NCI-H226 (cell line): ENCODE results near the gene WASF3.

Experiments used
- DNase-seq: peaks from one replicate; pipeline ENCODE4 v3.0.0-alpha.2; 2015

WASF3 gene

GRCh38 chr13:26548205-26548765, 9.2 kb upstream of the WASF3 start:
- no peak for DNase-seq

GRCh38 chr13:26549713-26550112, 7.8 kb upstream of the WASF3 start:
- DNase-seq = no peak

DNA sequence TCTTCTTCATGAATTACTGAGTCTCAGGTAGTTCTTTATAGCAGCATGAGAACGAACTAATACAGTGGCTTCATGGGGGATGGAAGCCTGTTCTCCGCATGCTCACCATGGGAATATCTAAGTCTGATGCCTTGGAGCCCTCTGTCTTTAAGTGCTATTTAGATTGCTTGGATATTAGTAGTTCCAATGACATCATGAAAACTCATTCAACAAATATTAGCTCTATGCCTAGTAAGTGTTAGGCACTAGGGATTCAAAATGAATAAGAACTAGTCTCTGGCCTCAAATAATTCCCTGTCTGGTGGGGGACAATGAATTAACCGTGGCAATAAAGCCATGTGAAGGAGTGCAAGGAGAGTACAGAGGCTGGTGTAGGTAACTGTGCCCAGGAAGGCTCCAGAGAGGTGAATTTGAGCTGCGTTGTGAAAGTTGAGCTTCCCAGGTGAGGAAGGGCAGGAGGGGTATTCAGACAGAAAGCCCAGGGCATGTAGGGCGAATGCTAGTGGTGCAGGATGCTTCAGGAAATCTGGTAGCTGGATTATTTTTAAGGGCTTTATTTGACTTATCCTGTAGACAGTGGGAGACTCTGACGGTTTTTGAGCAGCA, 6.1 kb upstream of the WASF3 start:
- no peak for DNase-seq

DNA sequence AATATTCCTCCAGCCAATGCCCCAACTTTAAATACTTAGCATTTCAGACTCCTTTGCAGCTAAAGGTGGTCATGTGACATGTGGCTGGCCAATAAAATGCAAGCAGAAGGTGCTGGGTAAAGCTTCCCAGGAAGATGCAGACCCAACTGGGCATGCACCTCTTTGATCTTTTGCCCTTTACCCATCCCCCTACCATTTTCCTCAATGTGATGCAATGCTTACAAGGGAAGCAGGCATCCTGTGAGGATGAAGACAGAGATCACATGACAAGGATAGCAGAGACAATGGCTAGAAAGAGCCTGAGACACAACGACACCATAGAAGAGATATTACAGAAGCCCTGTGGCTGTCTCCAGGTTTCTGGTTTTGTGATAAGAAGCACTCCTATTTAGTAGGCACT, 2.1 kb upstream of the WASF3 start:
- no peak for DNase-seq

- no peak for DNase-seq
Observed at GRCh38 chr13:26557051-26557392, 461 bp upstream of the WASF3 start.

- DNase-seq = no peak
Observed at GRCh38 chr13:26558074-26558805, 757 bp downstream of the WASF3 start.

- DNase-seq = no peak
Observed at GRCh38 chr13:26558987-26559386, 1.5 kb downstream of the WASF3 start.

DNA sequence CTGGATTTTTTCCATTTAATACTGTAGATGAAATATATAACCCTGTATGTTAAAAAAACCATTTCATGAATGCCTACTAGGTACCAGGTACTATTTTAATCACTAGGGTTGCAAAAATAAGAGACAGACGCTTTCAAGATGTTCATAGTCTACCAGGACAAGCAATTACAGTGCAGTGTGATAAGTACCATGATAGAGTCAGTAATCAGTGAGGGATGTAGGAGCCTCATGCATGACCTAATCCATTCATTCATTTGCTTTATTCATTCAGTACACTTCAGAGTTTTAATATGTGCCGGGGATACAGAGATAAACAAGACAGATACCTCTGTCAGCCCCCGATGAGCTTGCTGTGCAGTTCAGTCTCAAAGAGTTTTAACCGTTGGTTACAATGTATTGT, 3.0 kb downstream of the WASF3 start:
- no peak for DNase-seq

GRCh38 chr13:26561067-26561466, 3.6 kb downstream of the WASF3 start:
- no peak for DNase-seq

DNA sequence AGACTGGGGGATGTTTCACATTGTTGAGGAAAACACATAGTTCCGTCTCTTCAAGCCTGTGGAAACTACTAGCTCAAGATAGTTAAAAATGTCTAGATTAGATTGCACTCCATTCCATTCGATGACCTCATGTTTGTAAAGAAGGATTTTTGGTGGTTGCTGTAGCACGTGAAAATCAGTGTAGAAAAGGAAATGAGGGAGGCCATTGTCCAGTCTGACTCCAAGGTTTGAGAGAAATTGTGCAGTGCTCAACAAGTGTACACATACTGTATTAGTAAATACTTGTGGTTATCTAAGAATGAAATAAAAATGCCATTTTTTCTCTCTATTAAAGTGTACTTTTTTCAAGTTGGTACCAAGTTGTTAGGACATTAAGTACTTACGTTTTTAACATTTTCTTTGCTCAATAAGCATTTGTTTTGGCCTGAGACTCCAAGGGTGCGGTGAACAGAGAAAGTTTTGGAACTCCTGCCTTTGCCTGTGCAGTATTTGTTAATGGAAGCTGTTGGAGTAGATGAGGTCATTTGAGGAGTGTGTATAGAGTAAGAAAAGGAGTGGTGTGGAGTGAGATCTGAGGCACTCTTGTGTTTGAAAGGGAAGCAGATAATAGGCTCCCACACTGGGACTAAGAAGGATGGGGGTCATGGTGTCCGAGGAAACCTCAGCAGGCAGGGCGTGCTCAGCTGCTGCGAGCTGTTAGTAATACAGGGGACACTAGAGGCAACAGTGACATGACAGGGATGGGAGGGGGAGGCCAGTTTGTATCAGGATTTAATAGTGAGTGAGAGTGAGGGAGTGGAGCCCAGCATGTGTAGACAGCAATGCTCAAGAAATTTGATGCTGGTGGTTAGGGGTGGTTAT, 4.4 kb downstream of the WASF3 start:
- DNase-seq = peak; percentile 27

DNA sequence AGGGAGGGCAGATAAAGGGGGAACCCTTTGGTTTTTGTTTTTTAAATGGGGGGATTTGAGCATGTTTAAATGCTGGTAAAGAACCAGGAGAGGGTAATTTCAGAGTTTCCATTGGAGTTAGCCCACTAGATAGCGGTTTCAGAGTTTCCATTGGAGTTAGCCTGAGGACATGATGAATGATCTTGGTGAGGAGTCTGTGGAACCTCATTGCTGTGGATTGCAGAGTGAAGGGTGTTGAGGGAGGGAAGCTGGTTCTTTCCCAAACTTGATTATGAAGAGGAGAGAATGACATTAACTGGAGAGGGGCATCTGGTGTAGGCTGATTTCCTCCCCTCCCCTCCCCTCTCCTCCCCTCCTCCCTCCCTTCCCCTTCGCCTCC, 5.0 kb downstream of the WASF3 start:
- DNase-seq = peak; percentile 20

DNA sequence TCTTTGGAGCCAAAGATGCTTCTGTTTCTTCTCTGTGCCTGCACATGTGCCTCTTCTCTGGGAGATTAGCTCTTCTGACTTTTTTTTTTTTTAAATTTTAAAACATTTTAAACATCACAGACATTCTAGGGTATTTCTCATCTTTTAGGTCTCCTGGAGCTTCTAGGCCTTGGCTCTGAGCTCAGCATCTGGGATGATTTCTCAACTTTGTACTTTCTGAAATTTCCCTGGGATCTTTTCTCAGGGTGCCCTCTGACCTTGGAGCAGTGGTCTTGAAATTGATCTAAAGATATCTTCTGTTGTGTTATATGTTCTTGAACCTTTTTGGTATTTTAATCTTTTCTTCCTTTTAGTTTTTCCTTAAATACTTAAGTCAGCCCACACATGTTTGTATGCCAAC, 6.2 kb downstream of the WASF3 start:
- no peak for DNase-seq

DNA sequence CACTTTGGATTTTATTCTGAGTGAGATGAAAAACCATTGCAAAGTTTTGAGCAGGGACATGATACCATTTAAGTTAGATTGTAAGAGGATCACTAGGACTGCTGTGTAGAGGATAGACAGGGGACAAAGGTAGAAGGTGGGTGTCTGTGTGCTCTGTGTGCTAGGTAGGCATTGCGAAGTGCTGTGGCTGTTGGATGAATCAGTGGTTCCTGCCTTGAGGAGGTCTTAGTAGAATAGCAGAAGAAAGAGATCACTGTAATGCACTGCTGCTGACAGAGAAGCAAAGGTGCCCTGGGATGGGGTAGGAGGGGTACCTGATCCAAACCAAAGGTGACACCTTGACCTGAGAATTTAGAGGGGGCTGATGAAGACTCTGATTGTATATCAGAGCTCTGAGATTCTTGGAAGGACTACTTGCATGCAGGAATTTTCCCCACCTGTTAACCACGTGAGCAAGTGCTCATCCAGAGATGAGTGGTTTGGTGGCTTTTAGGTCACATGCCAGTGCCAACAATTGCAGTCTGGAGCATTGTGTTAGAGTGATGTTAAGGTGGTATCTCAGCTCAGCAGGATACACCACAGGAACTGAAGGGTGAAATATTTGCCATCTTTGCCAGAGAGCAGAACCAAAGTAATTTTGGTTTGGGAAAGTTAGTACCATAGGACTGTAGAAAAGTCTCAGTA, 10.8 kb downstream of the WASF3 start:
- no peak for DNase-seq

- DNase-seq = no peak
Observed at GRCh38 chr13:26571518-26571917, 14.0 kb downstream of the WASF3 start.

- DNase-seq = no peak
Observed at GRCh38 chr13:26575244-26575643, 17.8 kb downstream of the WASF3 start.

- no peak for DNase-seq
Observed at GRCh38 chr13:26579580-26579979, 22.1 kb downstream of the WASF3 start.

DNA sequence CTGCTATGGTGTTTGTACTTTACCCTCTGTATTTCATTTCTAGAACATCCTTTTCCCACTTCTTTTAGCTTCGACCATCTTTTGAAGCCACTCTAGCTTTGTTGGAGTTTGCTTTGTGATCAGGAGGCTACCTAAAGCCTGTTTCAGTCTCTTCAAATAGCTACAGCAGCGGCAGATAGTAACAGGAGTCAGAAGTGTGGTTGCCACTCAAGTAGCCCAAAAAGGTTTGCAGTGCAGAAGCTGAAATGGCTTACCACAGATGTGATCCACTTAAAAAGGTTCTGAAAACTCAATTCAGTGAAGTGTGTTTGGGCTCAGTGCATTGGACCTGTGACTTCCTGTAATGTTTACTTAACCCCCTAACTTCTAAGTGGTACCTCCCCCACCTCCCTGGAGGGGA, 26.2 kb downstream of the WASF3 start:
- no peak for DNase-seq

- DNase-seq = peak; percentile 47
Observed at GRCh38 chr13:26584713-26585112, 27.2 kb downstream of the WASF3 start.

GRCh38 chr13:26585136-26585535, 27.7 kb downstream of the WASF3 start:
- no peak for DNase-seq

DNA sequence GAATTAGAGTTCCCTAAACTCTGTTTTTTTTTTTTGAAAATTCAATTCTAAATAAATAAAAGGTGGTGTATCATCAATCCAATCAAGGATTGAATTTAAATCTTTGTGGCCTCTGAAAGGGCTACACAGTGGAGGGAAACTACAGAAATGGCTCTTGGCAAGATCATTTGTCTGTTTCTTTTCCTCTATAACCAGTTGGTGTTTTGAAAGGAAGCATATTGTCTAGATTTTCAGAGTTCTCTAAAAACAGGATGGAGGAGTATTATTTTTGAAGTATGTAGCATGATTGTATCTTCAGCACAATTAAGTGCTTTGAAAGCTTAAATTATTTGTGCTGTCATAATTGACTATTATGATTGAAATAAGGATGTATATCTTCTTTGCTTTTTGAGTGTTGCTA, 29.8 kb downstream of the WASF3 start:
- no peak for DNase-seq

GRCh38 chr13:26589226-26589625, 31.7 kb downstream of the WASF3 start:
- DNase-seq = no peak

DNA sequence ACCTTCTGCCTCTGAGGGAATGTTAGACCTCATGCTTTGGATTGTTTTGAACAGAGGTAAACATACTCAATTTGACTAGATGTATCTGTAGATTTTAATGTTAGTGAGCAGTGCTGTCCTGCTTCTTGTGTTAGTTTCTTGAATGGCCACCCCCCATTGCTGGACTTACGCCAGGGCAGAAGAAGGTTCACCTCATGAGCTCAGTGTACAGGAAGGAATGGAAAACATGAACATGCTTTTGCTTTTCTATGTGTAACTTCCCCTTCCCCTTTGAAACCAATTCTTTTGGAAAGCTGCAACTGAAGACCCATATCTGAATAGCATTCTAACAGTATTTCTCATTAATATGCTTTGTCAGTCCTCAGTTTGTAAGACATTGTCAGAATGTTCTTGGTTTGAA, 32.3 kb downstream of the WASF3 start:
- no peak for DNase-seq

DNA sequence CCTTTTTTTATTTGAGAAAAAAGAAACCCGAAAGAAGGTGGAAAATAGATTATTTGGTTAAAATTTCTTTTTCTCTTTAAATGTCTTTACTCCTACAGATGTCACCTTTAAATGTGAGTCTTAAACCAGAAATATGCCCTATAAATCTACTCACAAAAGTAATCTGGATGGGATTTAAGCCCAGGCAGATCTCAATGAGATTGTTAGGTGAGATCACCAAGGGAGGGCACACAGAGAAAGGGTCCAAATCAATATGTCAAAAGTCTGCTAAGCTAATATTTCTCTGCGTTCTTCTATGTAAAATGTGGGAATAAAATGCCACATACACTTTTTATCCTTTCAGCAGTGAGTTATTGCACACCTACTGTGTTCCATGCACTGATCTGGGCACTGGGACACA, 32.9 kb downstream of the WASF3 start:
- DNase-seq = no peak
